Cardiac fibroblast (primary cell): ENCODE measurements around the gene RASGEF1B.

Experiments used
- DNase-seq, 2 donors: peaks; one replicate each; pipeline versions ENCODE4 v3.0.0 to v3.0.0-alpha.2; 2010; ENCODE audit warnings: low read depth in 2 of 2
- H3K4me3 ChIP-seq, 2 donors: replicated peaks in 1 of 2; 1 replicate in 1 of 2; 2 replicates in 1 of 2; pipeline ENCODE4 v1.5.1; 2011; ENCODE audit warnings: low read depth in 2 of 2, low read length in 2 of 2, mild to moderate bottlenecking in 2 of 2, moderate library complexity in 1 of 2
- TF ChIP-seq, protein P1 (sequence below): IDR thresholded peaks from one replicate; pipeline ENCODE4 v1.5.1; 2011; ENCODE audit warnings: low read depth, mild to moderate bottlenecking, low read length, inconsistent platforms

The RASGEF1B gene

DNA sequence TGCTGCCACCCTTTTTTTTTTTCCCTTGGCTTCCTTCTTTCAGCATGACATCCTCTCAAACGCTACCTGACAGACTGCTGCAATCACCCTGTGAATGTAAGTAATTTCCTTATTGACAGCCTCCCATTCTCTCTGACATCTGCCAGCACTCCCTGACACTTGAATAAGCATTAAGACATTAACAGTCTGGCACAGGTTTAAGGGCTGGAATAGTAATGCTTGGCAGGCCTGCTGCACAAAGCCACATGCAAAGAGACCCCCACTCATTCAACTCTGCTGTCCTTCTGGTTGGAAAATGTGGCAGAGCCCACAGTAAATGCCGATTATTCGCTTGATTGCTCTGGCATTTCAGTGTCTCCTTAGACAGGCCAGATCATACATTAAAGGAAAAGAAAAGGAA lies 28.1 kb upstream of the RASGEF1B start:
- no peak overlapping the region for H3K4me3 ChIP-seq
- no peak for DNase-seq
- TF ChIP-seq, protein P1, sequence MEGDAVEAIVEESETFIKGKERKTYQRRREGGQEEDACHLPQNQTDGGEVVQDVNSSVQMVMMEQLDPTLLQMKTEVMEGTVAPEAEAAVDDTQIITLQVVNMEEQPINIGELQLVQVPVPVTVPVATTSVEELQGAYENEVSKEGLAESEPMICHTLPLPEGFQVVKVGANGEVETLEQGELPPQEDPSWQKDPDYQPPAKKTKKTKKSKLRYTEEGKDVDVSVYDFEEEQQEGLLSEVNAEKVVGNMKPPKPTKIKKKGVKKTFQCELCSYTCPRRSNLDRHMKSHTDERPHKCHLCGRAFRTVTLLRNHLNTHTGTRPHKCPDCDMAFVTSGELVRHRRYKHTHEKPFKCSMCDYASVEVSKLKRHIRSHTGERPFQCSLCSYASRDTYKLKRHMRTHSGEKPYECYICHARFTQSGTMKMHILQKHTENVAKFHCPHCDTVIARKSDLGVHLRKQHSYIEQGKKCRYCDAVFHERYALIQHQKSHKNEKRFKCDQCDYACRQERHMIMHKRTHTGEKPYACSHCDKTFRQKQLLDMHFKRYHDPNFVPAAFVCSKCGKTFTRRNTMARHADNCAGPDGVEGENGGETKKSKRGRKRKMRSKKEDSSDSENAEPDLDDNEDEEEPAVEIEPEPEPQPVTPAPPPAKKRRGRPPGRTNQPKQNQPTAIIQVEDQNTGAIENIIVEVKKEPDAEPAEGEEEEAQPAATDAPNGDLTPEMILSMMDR: no peak

DNA sequence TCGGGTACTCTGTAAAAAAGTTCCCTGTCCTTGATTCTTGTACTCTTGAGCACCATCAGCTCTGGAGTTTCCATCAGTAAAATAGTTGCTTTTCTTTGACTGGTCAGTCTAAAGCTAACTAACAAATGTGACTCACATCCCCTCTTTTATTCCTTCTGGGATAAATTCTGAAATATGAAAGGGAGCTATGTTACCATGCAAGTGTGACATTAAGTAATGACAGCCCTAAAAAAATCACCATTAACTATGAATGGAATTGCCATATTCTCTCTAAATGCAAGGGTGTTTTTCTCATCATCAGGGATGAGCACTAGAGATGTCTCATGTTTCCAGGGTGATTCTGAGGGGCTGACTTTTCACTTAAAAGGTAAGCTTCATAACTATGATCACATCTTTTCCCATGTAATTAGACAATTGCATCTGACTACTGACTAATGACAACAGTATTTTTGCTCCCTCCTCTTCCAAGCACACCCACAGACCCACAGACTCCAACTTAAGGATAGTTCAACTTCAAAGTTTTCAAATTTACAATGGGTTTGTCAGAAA lies 26.9 kb upstream of the RASGEF1B start:
- no peak overlapping the region for H3K4me3 ChIP-seq
- TF ChIP-seq, protein P1: no peak
- no peak for DNase-seq

DNA sequence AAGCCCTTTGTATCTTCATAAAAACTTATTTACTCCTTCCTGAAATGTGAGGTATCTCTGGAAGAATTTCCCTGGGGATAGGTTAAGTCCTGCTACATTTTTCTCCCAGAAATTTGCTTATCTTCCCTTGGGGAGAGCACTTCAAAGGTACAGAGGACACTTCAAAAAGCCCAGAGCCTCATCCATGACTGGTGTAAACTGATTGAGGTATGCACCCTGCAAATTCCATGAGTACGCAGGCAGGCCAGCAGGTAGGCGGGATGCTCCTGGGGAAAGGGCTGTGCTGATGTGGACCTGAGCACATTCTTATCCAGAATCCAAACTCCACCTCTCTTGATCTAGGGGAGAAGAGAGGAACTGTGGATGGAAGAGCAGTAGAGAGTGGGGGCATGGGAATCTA lies 26.3 kb upstream of the RASGEF1B start:
- no peak for DNase-seq
- no peak overlapping the region for H3K4me3 ChIP-seq
- TF ChIP-seq, protein P1: no peak

DNA sequence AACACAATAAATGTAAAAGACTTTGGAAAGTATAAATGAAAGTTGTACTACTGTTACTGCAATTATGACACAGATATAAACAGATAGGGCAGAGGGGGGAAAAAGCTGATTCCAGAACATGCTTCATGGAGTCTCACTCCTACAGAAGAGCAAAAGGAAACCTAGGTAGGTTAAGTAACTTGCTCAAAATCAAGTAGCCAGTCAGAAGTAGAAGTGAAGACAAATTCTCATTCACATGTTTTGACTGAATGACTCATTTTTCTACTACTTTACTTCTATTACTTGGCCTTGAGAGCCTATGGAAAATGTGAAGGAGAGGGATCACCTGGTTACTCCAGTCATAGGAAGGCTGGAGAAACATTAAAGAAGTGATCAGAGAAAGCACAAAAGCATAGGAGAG lies 23.6 kb upstream of the RASGEF1B start:
- H3K4me3 ChIP-seq: no peak overlapping the region
- no peak for DNase-seq
- TF ChIP-seq, protein P1: no peak

DNA sequence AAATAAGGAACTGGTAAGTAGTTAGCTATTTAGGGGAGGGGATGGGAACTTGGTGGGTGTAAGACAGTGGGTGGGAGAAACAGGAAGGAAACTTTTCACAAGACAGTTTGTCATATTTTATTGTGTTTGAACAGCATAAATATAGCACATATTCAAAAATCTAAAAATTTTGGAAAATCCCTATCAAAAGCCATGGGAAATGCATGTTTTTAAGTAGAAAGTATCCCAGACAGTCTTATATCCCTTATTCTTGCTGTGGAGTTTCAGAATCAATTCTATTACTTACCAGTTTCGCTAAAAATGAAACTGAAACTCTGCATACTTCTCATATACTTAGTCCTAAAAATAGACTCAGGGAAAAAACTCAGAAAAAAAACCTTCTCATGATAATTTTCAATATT lies 22.3 kb upstream of the RASGEF1B start:
- TF ChIP-seq, protein P1: no peak
- peak in 1 of 2 donors; percentile 27 for DNase-seq
- no peak overlapping the region for H3K4me3 ChIP-seq

DNA sequence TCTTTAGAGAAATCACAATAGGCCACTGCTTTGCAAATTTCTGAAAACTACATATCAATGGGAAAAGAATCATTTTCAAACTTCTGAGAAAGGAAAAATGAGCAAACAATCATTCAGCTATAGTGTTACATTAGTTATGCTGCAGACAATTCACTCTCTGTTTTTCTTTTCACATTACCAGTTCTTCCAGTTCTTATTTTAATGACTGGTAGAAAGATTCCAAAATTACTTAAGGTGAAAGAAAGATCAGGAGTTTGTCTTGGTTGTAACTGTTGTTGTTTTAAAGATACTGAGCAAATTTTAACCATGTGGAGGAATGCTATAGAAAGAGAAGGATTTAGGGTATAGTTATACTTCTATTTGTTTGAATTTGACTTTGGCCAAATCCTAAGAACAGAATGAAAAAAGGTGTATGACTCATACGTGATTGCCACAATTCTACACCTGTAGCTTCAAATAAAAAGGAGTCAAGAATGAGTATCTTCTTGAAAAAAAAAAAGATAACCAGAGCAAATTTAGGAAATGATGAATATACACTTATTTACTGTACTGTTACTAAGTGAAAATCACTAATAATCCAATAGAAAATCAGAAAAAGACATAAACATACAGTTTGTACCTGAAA lies 21.0 kb upstream of the RASGEF1B start:
- DNase-seq: no peak
- TF ChIP-seq, protein P1: no peak

DNA sequence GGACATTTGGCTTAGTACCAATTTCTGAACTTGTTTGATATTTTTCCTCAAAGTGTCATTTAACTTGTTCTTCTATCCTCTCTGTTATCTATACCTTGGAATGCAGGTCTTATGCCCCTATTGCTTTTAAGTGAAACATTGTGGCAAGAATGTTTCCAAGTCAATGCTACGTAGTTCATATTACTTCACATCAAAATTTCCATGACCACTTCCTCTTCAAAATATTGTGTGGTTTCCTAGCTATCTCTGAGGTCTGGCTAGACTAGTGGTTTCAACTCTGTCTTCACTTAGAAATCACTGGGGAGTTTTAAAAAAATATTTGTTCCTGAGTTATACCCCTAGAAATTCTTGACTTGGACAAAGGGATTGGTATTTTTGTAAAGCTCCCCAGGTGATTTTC lies 20.2 kb upstream of the RASGEF1B start:
- DNase-seq: peak; percentile 43 to 66

More for the DNA sequence above, 21.0 kb upstream of the RASGEF1B start:
- no peak overlapping the region for H3K4me3 ChIP-seq

More for the DNA sequence above, 20.2 kb upstream of the RASGEF1B start:
- no peak overlapping the region for H3K4me3 ChIP-seq
- TF ChIP-seq, protein P1: no peak
